H1 (cell line): ENCODE measurements around the gene SNRK. TPM values are rescaled to one million over a fixed set of nuclear protein-coding genes. Genes with fewer than 3 reads are reported as not detected.

Source experiments
- CTCF ChIA-PET: fragments of 300-600 bp; sonication (Branson Sonifier 250); formaldehyde crosslinking; loops from one replicate; lab custom pipeline; 2021; ENCODE audit not compliant: partially characterized antibody; lab: Charles Lee
- POLR2A ChIA-PET: fragments of 300-600 bp; sonication (Branson Sonifier 250); formaldehyde crosslinking; loops from one replicate; lab custom pipeline; 2021; ENCODE audit warnings: inconsistent platforms; ENCODE audit not compliant: partially characterized antibody; lab: Charles Lee
- DNase-seq, 2 experiments: peaks; one replicate each; pipeline versions ENCODE4 v3.0.0 to v3.0.0-alpha.2; 2010 to 2022; ENCODE audit warnings: low spot score in 2 of 2, low read depth in 1 of 2, mixed read lengths in 1 of 2
- FAIRE-seq: peaks from 2 replicates; lab custom pipeline; 2011; peaks lifted over from hg19 to GRCh38; lab: Jason Lieb, UNC
- H2AFZ ChIP-seq: 2 replicates; pipeline ENCODE4 v1.8.1; 2012; ENCODE audit warnings: low read length, inconsistent platforms
- H2AK5ac ChIP-seq: 2 replicates; pipeline ENCODE4 v1.6.1; 2013; ENCODE audit warnings: low read depth, low read length
- H2BK120ac ChIP-seq: replicated peaks from 2 replicates; pipeline ENCODE3; 2013; ENCODE audit warnings: low read depth, low read length, inconsistent platforms
- H2BK12ac ChIP-seq: 2 replicates; pipeline ENCODE4 v1.6.1; 2013; ENCODE audit warnings: low read depth, low read length
- H2BK15ac ChIP-seq: 2 replicates; pipeline ENCODE4 v1.6.1; 2013; ENCODE audit warnings: low read length
- H2BK20ac ChIP-seq: 2 replicates; pipeline ENCODE4 v1.6.1; 2013; ENCODE audit warnings: low read length
- H2BK5ac ChIP-seq: 2 replicates; pipeline ENCODE4 v1.6.1; 2013; ENCODE audit warnings: low read depth, low read length
- H3K14ac ChIP-seq: 2 replicates; pipeline ENCODE4 v1.6.1; 2013; ENCODE audit warnings: inconsistent platforms; ENCODE audit not compliant: insufficient read length
- H3K18ac ChIP-seq: 2 replicates; pipeline ENCODE4 v1.6.1; 2013; ENCODE audit warnings: low read length; ENCODE audit errors: extremely low read depth
- H3K23ac ChIP-seq: 2 replicates; pipeline ENCODE4 v1.6.1; 2013; ENCODE audit warnings: inconsistent platforms; ENCODE audit not compliant: insufficient read length
- H3K23me2 ChIP-seq: 2 replicates; pipeline ENCODE4 v1.6.1; 2013; ENCODE audit warnings: low read depth, low read length
- H3K27ac ChIP-seq: 2 replicates; pipeline ENCODE4 v1.6.1; 2011; ENCODE audit warnings: low read depth, low read length, inconsistent platforms
- H3K27me3 ChIP-seq, 4 experiments: replicated peaks in 1 of 4; 1 replicate in 1 of 4; 2 replicates in 3 of 4; pipeline versions ENCODE4 v1.6.1 to v1.8.1; 2011 to 2013; ENCODE audit warnings: low read length in 3 of 4, mild to moderate bottlenecking in 3 of 4, inconsistent platforms in 2 of 4, mixed read lengths in 2 of 4, moderate library complexity in 1 of 4; ENCODE audit not compliant: control insufficient read depth in 3 of 4, insufficient read depth in 3 of 4; ENCODE audit errors: extremely low read depth in 1 of 4
- H3K36me3 ChIP-seq, 4 experiments: 2 replicates each; pipeline versions ENCODE4 v1.6.1 to v1.8.1; 2011 to 2013; ENCODE audit warnings: mild to moderate bottlenecking in 4 of 4, low read length in 3 of 4, moderate library complexity in 2 of 4, control low read depth in 1 of 4, inconsistent platforms in 1 of 4; ENCODE audit not compliant: insufficient read depth in 4 of 4, control insufficient read depth in 2 of 4
- H3K4ac ChIP-seq: replicated peaks from 2 replicates; pipeline ENCODE3; 2013; ENCODE audit warnings: low read length, low read depth, mixed read lengths, inconsistent platforms; ENCODE audit not compliant: insufficient read length
- H3K4me1 ChIP-seq, 4 experiments: replicated peaks in 1 of 4; 1 replicate in 1 of 4; 2 replicates in 3 of 4; pipeline versions ENCODE4 v1.6.1 to v1.8.1; 2011 to 2013; ENCODE audit warnings: low read length in 3 of 4, inconsistent platforms in 2 of 4, mixed read lengths in 1 of 4; ENCODE audit not compliant: insufficient read depth in 4 of 4, control insufficient read depth in 3 of 4
- H3K4me2 ChIP-seq, 2 experiments: 2 replicates each; pipeline versions ENCODE4 v1.6.1 to v1.8.1; 2011 to 2013; ENCODE audit warnings: low read depth in 2 of 2, low read length in 2 of 2, control low read depth in 1 of 2, inconsistent platforms in 1 of 2, mild to moderate bottlenecking in 1 of 2; ENCODE audit not compliant: insufficient read depth in 1 of 2
- H3K4me3 ChIP-seq, 4 experiments: fragments of 200-600, 300-600 bp in 1 of 4; sonication (generic), shearing (Covaris generic), sonication (Bioruptor Twin) in 1 of 4; 2 replicates each; pipeline versions ENCODE4 v1.5.1 to v1.8.1; 2011 to 2016; ENCODE audit warnings: low read length in 4 of 4, low read depth in 3 of 4, control low read depth in 2 of 4, inconsistent platforms in 2 of 4, mild to moderate bottlenecking in 2 of 4, mixed read lengths in 1 of 4, moderate library complexity in 1 of 4; ENCODE audit not compliant: insufficient read depth in 2 of 4; ENCODE audit errors: extremely low read depth in 1 of 4
- H3K56ac ChIP-seq: replicated peaks from 2 replicates; pipeline ENCODE3; 2013; ENCODE audit warnings: low read depth, mild to moderate bottlenecking, mixed read lengths, low read length, inconsistent platforms; ENCODE audit not compliant: insufficient read length
- H3K79me1 ChIP-seq: 2 replicates; pipeline ENCODE4 v1.6.1; 2013; ENCODE audit warnings: low read depth, low read length, control low read depth
- H3K79me2 ChIP-seq, 2 experiments: 2 replicates each; pipeline versions ENCODE4 v1.6.1 to v1.8.1; 2012 to 2013; ENCODE audit warnings: low read length in 2 of 2, mild to moderate bottlenecking in 2 of 2, inconsistent platforms in 1 of 2; ENCODE audit not compliant: insufficient read depth in 2 of 2, control insufficient read depth in 1 of 2
- H3K9ac ChIP-seq, 4 experiments: replicated peaks in 1 of 4; 1 replicate in 1 of 4; 2 replicates in 3 of 4; pipeline versions ENCODE4 v1.6.1 to v1.8.1; 2011 to 2013; ENCODE audit warnings: low read depth in 3 of 4, low read length in 3 of 4, control low read depth in 2 of 4, mild to moderate bottlenecking in 2 of 4, moderate library complexity in 2 of 4, inconsistent platforms in 1 of 4; ENCODE audit errors: extremely low read depth in 1 of 4
- H3K9me3 ChIP-seq, 2 experiments: 2 replicates each; pipeline versions ENCODE4 v1.6.1 to v1.8.1; 2012 to 2013; ENCODE audit warnings: mild to moderate bottlenecking in 2 of 2, moderate library complexity in 2 of 2, control low read depth in 1 of 2, inconsistent platforms in 1 of 2, low read depth in 1 of 2, low read length in 1 of 2, mixed read lengths in 1 of 2; ENCODE audit not compliant: insufficient read depth in 2 of 2
- H4K20me1 ChIP-seq, 2 experiments: replicated peaks in 1 of 2; 2 replicates each; pipeline versions ENCODE3 to v1.8.1; 2011 to 2013; ENCODE audit warnings: inconsistent platforms in 2 of 2, low read length in 2 of 2, mild to moderate bottlenecking in 1 of 2; ENCODE audit not compliant: insufficient read depth in 2 of 2, control insufficient read depth in 1 of 2
- H4K5ac ChIP-seq: 2 replicates; pipeline ENCODE4 v1.6.1; 2013; ENCODE audit warnings: low read length, low read depth, mixed read lengths, inconsistent platforms; ENCODE audit not compliant: insufficient read length
- H4K8ac ChIP-seq: 2 replicates; pipeline ENCODE4 v1.8.0; 2013; ENCODE audit warnings: mild to moderate bottlenecking, moderate library complexity, low read length, inconsistent platforms; ENCODE audit not compliant: insufficient read depth; ENCODE audit errors: extremely low read depth
- H4K91ac ChIP-seq: replicated peaks from 2 replicates; pipeline ENCODE3; 2013; ENCODE audit warnings: low read length, mixed read lengths, inconsistent platforms; ENCODE audit not compliant: insufficient read length
- BACH1 ChIP-seq: IDR thresholded peaks from 2 replicates; pipeline ENCODE4 v1.6.1; 2012; ENCODE audit warnings: low read length, improper control_type of control experiment
- SAP30 ChIP-seq: fragments of 300-600 bp; sonication (generic); IDR thresholded peaks from 2 replicates; pipeline ENCODE4 v1.7.1; 2012; ENCODE audit warnings: low read length, moderate library complexity, mild to moderate bottlenecking, inconsistent platforms; ENCODE audit not compliant: insufficient read depth, insufficient replicate concordance
- SP1 ChIP-seq: IDR thresholded peaks from 2 replicates; pipeline ENCODE4 v1.6.1; 2011; ENCODE audit warnings: low read depth, low read length
- WGBS, 2 experiments: shearing (Covaris generic) in 1 of 2; methylation state at CpG; one replicate each; pipeline versions ENCODE4 v1.1.6 to v1.1.7; 2013 to 2015; ENCODE audit warnings: low lambda C conversion rate in 2 of 2, mixed read lengths in 2 of 2, inconsistent platforms in 1 of 2, low coverage in 1 of 2, missing lambda C conversion rate in 1 of 2; ENCODE audit not compliant: insufficient replicate concordance in 2 of 2, insufficient coverage in 1 of 2, insufficient read length in 1 of 2; ENCODE audit errors: extremely low coverage in 1 of 2, missing lambda C conversion rate in 1 of 2; 5-methylcytosine and 5-hydroxymethylcytosine counted together
- polyA plus RNA-seq, 7 experiments: library from polyadenylated mRNA; depleted of rRNA in 3 of 7; stranded (reverse) in 5 of 7; unstranded in 2 of 7; fragments of >200 nt in 5 of 7; fragments of 200-250 nt in 2 of 7; gene quantifications; 1 replicate in 5 of 7; 2 replicates in 1 of 7; 4 replicates in 1 of 7; pipeline versions ENCODE4 v1.2.1 to v1.2.3, GENCODE V29; 2011 to 2013; ENCODE audit warnings: missing spikeins in 2 of 7, mixed read lengths in 2 of 7
- total RNA-seq: library from RNA; stranded (reverse); fragmentation: NEBNext Ultra II Directional; extraction: Animal tissue kit (Norgen Biotek cat#: 25700); gene quantifications from 2 replicates; pipeline ENCODE4 v1.2.1, GENCODE V29; 2021

SNRK gene
- total and polyA plus RNA-seq, 2 of the 8 experiments (the other 6 are each of a cell fraction or from before 2014, with no cell fraction given), result 4.4 to 11.7 TPM

GRCh38 chr3:43291546-43291945 is 5.2 kb downstream of the SNRK start:
- H4K5ac ChIP-seq, result no peak overlapping the region
- no peak overlapping the region for H3K14ac ChIP-seq
- peaks cover 2% of the 10 kb centered on the region; the same call in 1 of the 2 replicates for H3K79me1 ChIP-seq
- H2AK5ac ChIP-seq, result no peak overlapping the region
- DNase-seq (no peak), FAIRE-seq (no peak)
- H2BK12ac ChIP-seq, result no peak overlapping the region
- no peak overlapping the region for H2AFZ ChIP-seq
- TF ChIP-seq BACH1, result no peak
- no peak for TF ChIP-seq SP1
- TF ChIP-seq SAP30, result no peak
- no peak overlapping the region for H3K18ac ChIP-seq
- POLR2A ChIA-PET, result no interaction called here
- no peak overlapping the region for H3K4me2 ChIP-seq
- no peak overlapping the region for H3K56ac ChIP-seq
- H3K27ac ChIP-seq, result no peak overlapping the region
- H3K23me2 ChIP-seq, result peaks cover 4% of the 10 kb centered on the region
- H4K8ac ChIP-seq, result no peak overlapping the region
- 94% methylated on average over 1 of the region's 1 CpG; no CpG with 5 or more reads in 1 of the 2 experiments for WGBS, 2 experiments
- H3K9ac ChIP-seq, result no peak overlapping the region
- H2BK20ac ChIP-seq, result no peak overlapping the region
- H2BK5ac ChIP-seq, result no peak overlapping the region
- no peak overlapping the region for H2BK120ac ChIP-seq
- CTCF ChIA-PET, result no interaction called here
- peaks cover 0 to 2% (median 0%) of the 10 kb centered on the region in 4 experiments; a peak in 1 of 7 replicates for H3K4me1 ChIP-seq
- no peak overlapping the region for H2BK15ac ChIP-seq
- no peak overlapping the region for H3K23ac ChIP-seq
- no peaks in the 10 kb centered on the region for H3K27me3 ChIP-seq
- no peak overlapping the region for H3K4ac ChIP-seq
- no peaks in the 10 kb centered on the region for H3K9me3 ChIP-seq
- no peak overlapping the region for H3K4me3 ChIP-seq
- peaks cover 5 to 13% of the 10 kb centered on the region in 2 experiments for H4K20me1 ChIP-seq
- peaks cover 0 to 5% (median 1%) of the 10 kb centered on the region in 4 experiments; a peak in 2 of 8 replicates for H3K36me3 ChIP-seq
- peaks cover 3 to 88% of the 10 kb centered on the region in 2 experiments for H3K79me2 ChIP-seq
- no peak overlapping the region for H4K91ac ChIP-seq
